T-cell (primary cell): ENCODE results near the gene RICTOR. TPM values are rescaled to one million over a fixed set of nuclear protein-coding genes. Genes with fewer than 3 reads are reported as not detected.
A peak's percentile ranks its signal among the peaks of the same experiment; 100 is the strongest.

Experiments
- ATAC-seq, 4 experiments: fragments of 200-7000 bp in 3 of 4; fragments of 150-1000 bp in 1 of 4; cut with Tn5 transposase; replicated peaks in 1 of 4; 1 replicate in 3 of 4; 2 replicates in 1 of 4; pipeline ENCODE4 v1.10.0; 2021; ENCODE audit warnings: moderate library complexity in 3 of 4, mild to moderate bottlenecking in 2 of 4, moderate number of reproducible peaks in 1 of 4
- CTCF ChIA-PET, 2 donors: fragments of 300-600 bp; sonication (Branson Sonifier 250); formaldehyde crosslinking; loops; one replicate each; lab custom pipeline; 2022; ENCODE audit warnings: antibody characterized with exemption in 2 of 2; lab: Charles Lee
- POLR2A ChIA-PET, 2 donors: fragments of 300-600 bp; sonication (Branson Sonifier 250); formaldehyde crosslinking; loops; one replicate each; lab custom pipeline; 2022; ENCODE audit warnings: antibody characterized with exemption in 2 of 2; lab: Charles Lee
- DNase-seq, 35 experiments: peaks; one replicate each; pipeline versions ENCODE4 v3.0.0 to v3.0.0-alpha.2; 2013 to 2023
- H3K27ac ChIP-seq: one replicate; pipeline ENCODE4 v1.5.1; 2013; ENCODE audit warnings: low read length
- H3K27me3 ChIP-seq, 2 experiments: replicated peaks in 1 of 2; 1 replicate in 1 of 2; 2 replicates in 1 of 2; pipeline versions ENCODE4 v1.6.1 to v1.7.0; 2013; ENCODE audit warnings: low read length in 1 of 2, mixed read lengths in 1 of 2; ENCODE audit not compliant: control insufficient read depth in 2 of 2, insufficient read depth in 2 of 2; ENCODE audit errors: extremely low read depth in 1 of 2
- H3K36me3 ChIP-seq, 2 donors: 1 replicate in 1 of 2; 2 replicates in 1 of 2; pipeline versions ENCODE4 v1.6.1 to v1.7.0; 2013; ENCODE audit warnings: low read length in 1 of 2; ENCODE audit not compliant: control insufficient read depth in 2 of 2, insufficient read depth in 1 of 2; ENCODE audit errors: extremely low read depth in 1 of 2
- H3K4me1 ChIP-seq, 2 experiments: 1 replicate in 1 of 2; 2 replicates in 1 of 2; pipeline versions ENCODE4 v1.6.1 to v1.7.0; 2013; ENCODE audit warnings: low read length in 2 of 2, mixed read lengths in 1 of 2; ENCODE audit not compliant: insufficient read depth in 2 of 2, control insufficient read depth in 1 of 2; ENCODE audit errors: extremely low read depth in 1 of 2
- H3K4me3 ChIP-seq, 2 donors: 1 replicate in 1 of 2; 2 replicates in 1 of 2; pipeline versions ENCODE4 v1.5.1 to v1.7.0; 2013; ENCODE audit warnings: mild to moderate bottlenecking in 2 of 2, low read length in 1 of 2, moderate library complexity in 1 of 2; ENCODE audit not compliant: control insufficient read depth in 1 of 2; ENCODE audit errors: extremely low read depth in 1 of 2
- H3K9me3 ChIP-seq: 2 replicates; pipeline ENCODE4 v1.7.0; 2013
- H3K27ac Mint-ChIP-seq, 2 donors: one replicate each; pipeline ENCODE4 v1.8.0; 2020 to 2021; ENCODE audit warnings: mild to moderate bottlenecking in 2 of 2, mixed read lengths in 2 of 2
- H3K27me3 Mint-ChIP-seq, 2 donors: one replicate each; pipeline ENCODE4 v1.8.0; 2021 to 2022; ENCODE audit warnings: mixed read lengths in 2 of 2
- H3K36me3 Mint-ChIP-seq: one replicate; pipeline ENCODE4 v1.8.0; 2021; ENCODE audit warnings: mixed read lengths
- H3K4me1 Mint-ChIP-seq, 3 donors: one replicate each; pipeline ENCODE4 v1.8.0; 2020 to 2022; ENCODE audit warnings: mixed read lengths in 3 of 3, mild to moderate bottlenecking in 1 of 3
- H3K4me3 Mint-ChIP-seq, 3 donors: one replicate each; pipeline ENCODE4 v1.8.0; 2020 to 2022; ENCODE audit warnings: mild to moderate bottlenecking in 3 of 3, mixed read lengths in 3 of 3, moderate library complexity in 3 of 3
- H3K9me3 Mint-ChIP-seq, 3 donors: one replicate each; pipeline ENCODE4 v1.8.0; 2020 to 2022; ENCODE audit warnings: mixed read lengths in 3 of 3
- WGBS: methylation state at CpG from one replicate; pipeline ENCODE4 v1.1.5; 2013; ENCODE audit warnings: missing lambda C conversion rate; ENCODE audit not compliant: insufficient coverage; 5-methylcytosine and 5-hydroxymethylcytosine counted together
- total RNA-seq, 35 experiments: library from RNA in 6 of 35; stranded (reverse) in 6 of 35; fragments of 120-200 nt in 1 of 35; gene quantifications; one replicate each; pipeline versions ENCODE4 v1.2.1 to v1.2.4 and lab custom pipeline; 2013 to 2026

The RICTOR gene
- total RNA-seq, 5 donors from 2014 or later (not counting 1 experiment from before 2014, with no cell fraction given), result 68.5 to 85.8 (median 74.8) TPM

GRCh38 chr5:39005566-39006232, 68.5 kb downstream of the RICTOR start:
- H3K27ac Mint-ChIP-seq, result peak overlapping the region; percentile 51 to 60
- WGBS, result no CpG with 5 or more reads among the region's 3 CpGs
- ATAC-seq, result peak; percentile 65 to 84 (median 67)
- H3K36me3 Mint-ChIP-seq, result peaks cover 27% of the 10 kb centered on the region
- Histone ChIP-seq H3K27ac (no peak overlapping the region), H3K4me3 (no peak overlapping the region), H3K27me3 (no peaks in the 10 kb centered on the region), H3K36me3 (peaks cover 0 to 2% of the 10 kb centered on the region in 2 donors), H3K9me3 (no peaks in the 10 kb centered on the region), H3K4me1 (peaks cover 0 to 2% of the 10 kb centered on the region in 2 experiments)
- no peak overlapping the region for H3K4me3 Mint-ChIP-seq
- no peaks in the 10 kb centered on the region for H3K27me3 Mint-ChIP-seq
- ChIA-PET CTCF (interaction anchor here (0.5 to 3.4 kb wide), 14 partner anchors 41 to 543 kb away, joined by 3 to 26 read pairs (median 3); no protein-coding TSS in a partner anchor), POLR2A (interaction anchor here (0.6 to 0.7 kb wide), 2 partner anchors 70 to 181 kb away, joined by 3 to 5 read pairs; no protein-coding TSS in a partner anchor)
- H3K9me3 Mint-ChIP-seq, result peaks cover 0 to 6% (median 0%) of the 10 kb centered on the region in 3 donors
- peak in 5 of 35 experiments; percentile 12 to 53 (median 24) for DNase-seq
- peaks cover 39 to 63% (median 57%) of the 10 kb centered on the region in 3 donors for H3K4me1 Mint-ChIP-seq

GRCh38 chr5:39001683-39002082, 72.5 kb downstream of the RICTOR start:
- peaks cover 0 to 8% of the 10 kb centered on the region in 2 donors for H3K36me3 ChIP-seq
- ATAC-seq, result no peak
- H3K9me3 Mint-ChIP-seq, result no peaks in the 10 kb centered on the region
- no peaks in the 10 kb centered on the region for H3K27me3 Mint-ChIP-seq
- ChIA-PET POLR2A (no interaction called here), CTCF (interaction anchor here (0.6 to 0.8 kb wide), 7 partner anchors 17 to 1689 kb away, joined by 3 to 5 read pairs (median 3); no protein-coding TSS in a partner anchor)
- H3K36me3 Mint-ChIP-seq, result peaks cover 41% of the 10 kb centered on the region
- H3K4me1 Mint-ChIP-seq, result peaks cover 55 to 71% (median 67%) of the 10 kb centered on the region in 3 donors
- peaks cover 0 to 2% of the 10 kb centered on the region in 2 experiments for H3K4me1 ChIP-seq
- no peak overlapping the region for H3K4me3 ChIP-seq
- peak overlapping the region; percentile 47 to 62 for H3K27ac Mint-ChIP-seq
- no CpG with 5 or more reads among the region's 2 CpGs for WGBS
- no peak overlapping the region for H3K4me3 Mint-ChIP-seq
- H3K27me3 ChIP-seq, result no peaks in the 10 kb centered on the region
- no peak for DNase-seq
- no peaks in the 10 kb centered on the region for H3K9me3 ChIP-seq
- H3K27ac ChIP-seq, result no peak overlapping the region

- Mint-ChIP-seq H3K36me3 (peaks cover 48% of the 10 kb centered on the region), H3K4me1 (peaks cover 37 to 54% (median 54%) of the 10 kb centered on the region in 3 donors), H3K4me3 (no peak overlapping the region), H3K9me3 (no peaks in the 10 kb centered on the region), H3K27ac (peak overlapping the region in 1 of 2 donors; percentile 15), H3K27me3 (no peaks in the 10 kb centered on the region)
- no peak overlapping the region for H3K27ac ChIP-seq
- H3K4me3 ChIP-seq, result no peak overlapping the region
- no peak for DNase-seq
- no peaks in the 10 kb centered on the region for H3K27me3 ChIP-seq
- POLR2A ChIA-PET, result no interaction called here
- no CpG with 5 or more reads among the region's 2 CpGs for WGBS
- no peaks in the 10 kb centered on the region for H3K9me3 ChIP-seq
- H3K4me1 ChIP-seq, result peaks cover 0 to 2% of the 10 kb centered on the region in 2 experiments
- no peak for ATAC-seq
- H3K36me3 ChIP-seq, result peaks cover 0 to 21% of the 10 kb centered on the region in 2 donors
- CTCF ChIA-PET, result interaction anchor here in 1 of 2 donors (0.6 to 1.4 kb wide), 3 partner anchors 15 to 82 kb away, joined by 3 to 4 read pairs (median 3); no protein-coding TSS in a partner anchor
Measured at GRCh38 chr5:38999037-38999436, 75.2 kb downstream of the RICTOR start.

- Mint-ChIP-seq H3K4me1 (peaks cover 42 to 51% (median 49%) of the 10 kb centered on the region in 3 donors), H3K27me3 (no peaks in the 10 kb centered on the region), H3K36me3 (peaks cover 55% of the 10 kb centered on the region), H3K4me3 (no peak overlapping the region), H3K9me3 (no peaks in the 10 kb centered on the region), H3K27ac (peak overlapping the region in 1 of 2 donors; percentile 45)
- ChIA-PET POLR2A (no interaction called here), CTCF (no interaction called here)
- no peak for DNase-seq
- peaks cover 0 to 21% of the 10 kb centered on the region in 2 donors for H3K36me3 ChIP-seq
- peaks cover 0 to 2% of the 10 kb centered on the region in 2 experiments for H3K4me1 ChIP-seq
- no peaks in the 10 kb centered on the region for H3K9me3 ChIP-seq
- ATAC-seq, result no peak
- H3K27me3 ChIP-seq, result no peaks in the 10 kb centered on the region
- no CpG with 5 or more reads among the region's 2 CpGs for WGBS
- H3K4me3 ChIP-seq, result no peak overlapping the region
- no peak overlapping the region for H3K27ac ChIP-seq
Measured at GRCh38 chr5:38997591-38997990, 76.6 kb downstream of the RICTOR start.

GRCh38 chr5:38996123-38996522, 78.1 kb downstream of the RICTOR start:
- ATAC-seq, result no peak
- CTCF ChIA-PET, result no interaction called here

GRCh38 chr5:38994324-38994927, 79.8 kb downstream of the RICTOR start:
- peaks cover 0 to 3% (median 0%) of the 10 kb centered on the region in 3 donors for H3K9me3 Mint-ChIP-seq
- Histone ChIP-seq H3K4me3 (no peak overlapping the region), H3K27me3 (no peaks in the 10 kb centered on the region), H3K4me1 (peaks cover 0 to 2% of the 10 kb centered on the region in 2 experiments), H3K9me3 (no peaks in the 10 kb centered on the region), H3K27ac (no peak overlapping the region), H3K36me3 (peaks cover 0 to 26% of the 10 kb centered on the region in 2 donors)
- POLR2A ChIA-PET, result no interaction called here
- peak in 3 of 4 experiments; percentile 49 to 53 (median 52) for ATAC-seq
- peaks cover 48% of the 10 kb centered on the region for H3K36me3 Mint-ChIP-seq
- H3K4me1 Mint-ChIP-seq, result peaks cover 27 to 29% (median 28%) of the 10 kb centered on the region in 3 donors
- CTCF ChIA-PET, result interaction anchor here (0.6 kb wide), 9 partner anchors 9 to 569 kb away, joined by 3 to 7 read pairs (median 6); no protein-coding TSS in a partner anchor
- DNase-seq, result peak in 21 of 35 experiments; percentile 4 to 70 (median 21)
- no peaks in the 10 kb centered on the region for H3K27me3 Mint-ChIP-seq
- WGBS, result 100% methylated on average over 1 of the region's 5 CpGs
- no peak overlapping the region for H3K4me3 Mint-ChIP-seq
- no peak overlapping the region for H3K27ac Mint-ChIP-seq

More at GRCh38 chr5:38996123-38996522, 78.1 kb downstream of the RICTOR start:
- Mint-ChIP-seq H3K36me3 (peaks cover 47% of the 10 kb centered on the region), H3K9me3 (no peaks in the 10 kb centered on the region), H3K4me1 (peaks cover 35 to 40% (median 38%) of the 10 kb centered on the region in 3 donors), H3K27me3 (no peaks in the 10 kb centered on the region), H3K27ac (peak overlapping the region in 1 of 2 donors; percentile 12), H3K4me3 (no peak overlapping the region)
- Histone ChIP-seq H3K27ac (no peak overlapping the region), H3K27me3 (no peaks in the 10 kb centered on the region), H3K36me3 (peaks cover 0 to 21% of the 10 kb centered on the region in 2 donors), H3K9me3 (no peaks in the 10 kb centered on the region), H3K4me3 (no peak overlapping the region), H3K4me1 (peaks cover 0 to 2% of the 10 kb centered on the region in 2 experiments)
- POLR2A ChIA-PET, result no interaction called here
- no peak for DNase-seq
